HG03457 (cell line): ENCODE data around the gene MSRB3.

Source experiments
- ATAC-seq: cut with Tn5 transposase; IDR thresholded peaks from one replicate; pipeline ENCODE4 v1.9.1; 2021; ENCODE audit warnings: moderate number of reproducible peaks; ENCODE audit not compliant: unreplicated experiment

The MSRB3 gene

GRCh38 chr12:65278576-65279368, at the start of gene MSRB3:
Gene MSRB3, plus strand, starts transcription at chr12:65278683. Its CDS starts 29,897 bp downstream, at chr12:65308580.
- ATAC-seq, result no peak

DNA sequence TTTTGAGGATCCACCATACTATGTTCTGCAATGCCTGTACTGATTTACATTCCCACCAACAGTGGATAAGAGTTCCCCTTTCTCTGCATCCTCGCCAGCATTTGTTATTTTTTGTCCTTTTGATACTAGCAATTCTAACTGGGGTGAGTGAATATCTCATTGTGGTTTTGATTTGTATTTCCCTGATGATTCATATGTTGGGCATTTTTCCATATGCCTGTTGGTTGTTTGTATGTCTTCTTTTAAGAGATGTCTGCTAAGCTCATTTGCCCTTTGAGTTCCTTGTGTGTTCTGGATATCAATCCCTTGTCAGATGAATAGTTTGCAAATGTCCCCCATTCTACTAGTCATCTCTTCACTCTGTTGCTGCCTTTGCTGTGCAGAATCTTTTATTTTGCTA, 49.0 kb upstream of the MSRB3 start:
- ATAC-seq, result no peak

GRCh38 chr12:65232476-65233077, 45.9 kb upstream of the MSRB3 start:
- no peak for ATAC-seq

DNA sequence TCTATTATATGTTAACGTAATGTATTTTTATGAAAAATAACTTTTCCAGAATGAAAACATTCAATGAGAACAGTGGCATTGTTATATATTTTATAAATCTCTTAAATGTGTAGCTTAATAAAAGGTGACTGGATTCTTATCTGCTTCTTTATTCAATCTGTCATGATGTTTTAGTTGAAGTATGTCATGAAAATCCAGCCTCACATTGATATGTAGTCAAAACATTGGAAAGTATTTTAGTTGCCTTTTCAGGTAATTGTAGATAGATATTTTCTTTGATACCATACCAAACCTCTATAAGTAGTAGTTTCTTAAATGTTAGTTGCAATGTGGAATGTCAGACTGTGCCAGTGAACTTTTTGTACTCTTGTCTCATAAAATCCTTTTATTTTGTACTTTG, 41.3 kb upstream of the MSRB3 start:
- no peak for ATAC-seq

GRCh38 chr12:65238609-65239008, 39.9 kb upstream of the MSRB3 start:
- ATAC-seq, result no peak

DNA sequence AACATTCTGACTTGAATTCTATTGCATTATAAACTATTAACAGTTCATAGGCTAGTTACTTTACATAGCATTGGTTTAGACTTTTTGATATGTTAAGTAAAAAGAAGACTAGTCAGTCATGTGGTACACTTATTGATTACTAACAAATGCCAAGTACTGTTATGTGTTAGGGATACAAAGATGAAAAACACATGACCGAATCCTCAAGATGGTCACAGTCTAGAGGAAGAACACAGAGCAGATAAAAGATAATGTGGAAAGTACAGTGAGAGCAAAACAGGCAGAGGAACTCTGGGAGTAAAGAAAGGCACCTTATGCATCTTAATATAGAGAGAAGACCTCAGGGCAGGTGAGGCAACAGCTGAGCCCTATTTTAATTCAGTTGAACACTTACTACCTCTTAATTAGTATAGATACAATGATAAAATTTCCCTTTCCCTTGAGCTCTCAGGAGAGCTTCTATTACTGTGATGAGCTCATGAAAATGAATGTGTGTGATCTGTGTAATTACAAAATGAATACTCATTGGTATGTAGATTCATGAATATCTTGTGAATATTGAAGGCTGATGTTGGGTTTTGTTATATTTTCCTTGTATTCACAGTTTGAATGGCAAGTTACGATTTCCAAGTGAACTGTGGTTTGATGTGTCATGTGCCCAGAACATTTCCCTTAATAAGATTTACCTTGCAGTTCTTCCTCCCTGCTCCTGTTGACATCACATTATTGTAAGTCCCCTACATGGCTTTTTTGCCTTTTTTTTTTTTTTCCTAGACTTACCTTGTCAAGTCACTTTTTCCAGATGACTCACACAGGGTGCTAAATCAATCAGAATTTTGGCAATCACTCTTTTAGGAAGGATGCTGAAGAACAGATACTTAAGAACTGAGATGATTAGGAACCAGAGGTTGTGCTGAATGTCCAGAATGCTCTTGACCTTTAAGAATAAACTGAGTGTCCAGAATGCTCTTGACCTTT, 29.5 kb upstream of the MSRB3 start:
- ATAC-seq, result no peak

GRCh38 chr12:65252515-65252914, 26.0 kb upstream of the MSRB3 start:
- ATAC-seq, result no peak

DNA sequence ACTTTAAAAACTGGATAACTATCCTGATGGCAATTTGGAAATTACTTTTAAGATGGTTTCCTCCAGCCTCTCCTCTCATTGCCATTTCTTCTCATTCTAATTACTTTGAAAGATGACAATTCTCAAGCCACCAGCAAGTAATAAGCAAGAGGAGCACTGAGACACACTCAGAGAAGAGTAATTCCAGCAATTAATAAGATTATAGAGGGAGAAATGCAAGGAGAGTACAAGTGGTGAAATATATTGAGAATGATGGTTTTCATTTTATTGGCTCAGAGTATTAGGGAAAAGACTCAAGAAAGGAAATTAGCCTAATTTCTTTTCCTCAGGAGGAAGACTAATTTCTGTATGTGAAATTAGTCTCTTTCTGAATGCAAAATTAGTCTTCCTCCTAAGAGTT, 20.5 kb upstream of the MSRB3 start:
- ATAC-seq, result no peak

GRCh38 chr12:65259501-65259900, 19.0 kb upstream of the MSRB3 start:
- peak; percentile 76 for ATAC-seq

DNA sequence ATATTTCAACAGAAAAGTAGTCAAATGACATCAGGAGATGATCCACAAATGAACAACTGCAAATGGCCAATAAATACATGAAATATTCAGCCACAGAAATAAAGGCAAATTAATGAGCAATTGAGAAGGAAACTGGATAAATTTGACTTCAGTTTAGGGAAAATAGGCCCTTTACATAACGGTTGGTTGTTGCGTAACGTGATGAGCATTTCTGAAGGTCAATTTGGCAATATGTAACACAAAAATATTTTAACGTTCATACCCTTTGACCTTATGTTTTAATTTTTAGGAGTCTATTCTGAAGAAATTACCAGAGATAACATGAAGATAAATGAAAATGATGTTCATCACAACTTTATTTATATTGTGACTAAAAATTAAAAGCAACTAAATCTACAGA, 14.7 kb upstream of the MSRB3 start:
- ATAC-seq, result no peak

GRCh38 chr12:65266408-65266807, 12.1 kb upstream of the MSRB3 start:
- no peak for ATAC-seq

GRCh38 chr12:65269603-65270002, 8.9 kb upstream of the MSRB3 start:
- ATAC-seq, result no peak

GRCh38 chr12:65274602-65275272, 3.7 kb upstream of the MSRB3 start:
- no peak for ATAC-seq

DNA sequence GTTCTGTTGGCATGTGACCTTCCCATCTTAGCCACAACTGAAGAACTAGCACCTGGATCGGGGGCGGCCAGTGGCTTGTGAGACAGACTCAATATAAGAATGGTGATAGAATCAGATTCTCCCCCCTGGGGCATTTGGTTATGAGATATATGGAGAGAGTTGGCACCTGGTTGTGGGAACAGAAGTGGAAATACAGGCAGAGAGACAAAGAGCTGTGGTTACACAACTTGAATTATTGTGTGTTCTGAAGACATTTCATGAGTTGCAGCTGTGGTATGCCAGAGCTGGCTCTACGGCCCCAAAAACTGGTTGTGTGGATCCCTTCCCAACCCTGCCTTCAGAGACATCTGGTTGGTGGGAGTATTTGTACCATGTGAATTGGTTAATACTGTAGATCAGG, 2.9 kb upstream of the MSRB3 start:
- no peak for ATAC-seq

DNA sequence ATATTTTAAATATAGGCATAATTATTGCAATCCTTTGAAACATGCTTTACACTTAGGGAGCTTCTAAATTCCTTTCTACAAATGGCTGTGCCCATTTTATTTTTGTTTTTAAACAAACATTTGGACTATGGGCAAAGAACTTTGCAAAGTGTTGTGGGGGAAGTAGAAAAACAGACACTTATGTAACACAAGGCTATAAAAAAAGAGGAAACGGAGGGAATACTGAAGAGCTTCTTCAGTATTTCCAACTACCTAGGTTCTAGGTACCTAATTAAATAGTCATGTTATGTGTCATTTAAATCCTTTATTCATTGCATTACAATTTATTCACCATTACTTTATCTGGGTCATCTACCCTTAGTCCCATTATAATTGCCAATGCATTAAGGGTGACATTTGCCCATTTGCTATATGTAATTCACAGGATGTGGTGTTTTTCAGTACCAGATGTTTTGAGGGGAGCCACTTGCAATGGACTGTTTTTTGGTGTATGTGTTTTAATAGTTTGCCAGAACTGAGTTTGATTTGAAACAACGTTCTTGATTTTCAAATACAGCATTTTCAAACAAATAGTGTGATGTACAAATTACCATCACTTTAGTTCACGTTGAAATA, 1.5 kb upstream of the MSRB3 start:
- ATAC-seq, result no peak

DNA sequence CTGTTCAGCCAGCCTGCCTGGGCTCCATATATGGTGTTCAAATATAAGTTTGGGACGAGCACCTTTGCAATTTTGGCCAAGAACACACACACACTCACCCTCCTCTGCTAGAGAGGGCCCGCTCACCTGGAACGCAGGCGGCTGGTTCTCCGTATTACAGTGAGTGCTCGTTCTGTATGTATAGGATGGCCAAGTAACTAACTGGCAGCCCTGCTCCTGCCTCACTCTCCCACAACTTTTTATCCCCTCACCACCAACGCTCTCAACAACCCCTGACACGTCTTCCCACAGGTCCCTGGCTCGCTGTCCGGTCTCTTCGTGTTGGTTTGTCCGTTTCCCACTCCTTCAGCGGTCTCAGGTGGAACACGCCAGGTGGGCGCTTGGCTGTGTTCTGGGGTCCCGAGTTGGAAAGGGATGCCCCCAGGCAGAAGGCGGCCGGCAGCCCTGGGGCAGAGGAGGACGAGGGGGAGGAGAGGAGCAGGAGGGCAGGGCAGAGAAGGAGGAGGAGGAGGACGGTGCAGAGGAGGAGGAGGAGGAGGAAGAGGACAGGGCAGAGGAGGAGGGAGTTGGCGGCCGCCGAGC, 398 bp upstream of the MSRB3 start:
- no peak for ATAC-seq

GRCh38 chr12:65279369-65280112, 1.1 kb downstream of the MSRB3 start:
- no peak for ATAC-seq

GRCh38 chr12:65280306-65280705, 1.8 kb downstream of the MSRB3 start:
- ATAC-seq, result no peak

- no peak for ATAC-seq
These were observed 4.4 kb downstream of the MSRB3 start for GRCh38 chr12:65282840-65283239.
